Measurements from ENCODE around the gene TBCC. TPM values are rescaled to one million over a fixed set of nuclear protein-coding genes. Genes with fewer than 3 reads are reported as not detected.
"Not testable (repeated sequence)": the region's sequence is repeated elsewhere in the genome, so short reads cannot be mapped to it uniquely, and the experiment has no call there.

Gene TBCC
- total RNA-seq, 6 experiments from 2014 or later, result 20.6 to 25.2 (median 22.5) TPM

GRCh38 chr6:42777126-42777822 is 31.4 kb upstream of the TBCC start:
- Mint-ChIP-seq H3K27ac (peak overlapping the region; percentile 71), H3K9me3 (no peaks in the 10 kb centered on the region), H3K27me3 (ENCODE audit: insufficient read depth) (no peaks in the 10 kb centered on the region; the same call in 1 of the 2 replicates), H3K36me3 (ENCODE audit: low read depth) (no peaks in the 10 kb centered on the region), H3K4me1 (ENCODE audit: low read depth) (peaks cover 56% of the 10 kb centered on the region), H3K4me3 (peak overlapping the region; percentile 72)
- TF ChIP-seq, protein P1, sequence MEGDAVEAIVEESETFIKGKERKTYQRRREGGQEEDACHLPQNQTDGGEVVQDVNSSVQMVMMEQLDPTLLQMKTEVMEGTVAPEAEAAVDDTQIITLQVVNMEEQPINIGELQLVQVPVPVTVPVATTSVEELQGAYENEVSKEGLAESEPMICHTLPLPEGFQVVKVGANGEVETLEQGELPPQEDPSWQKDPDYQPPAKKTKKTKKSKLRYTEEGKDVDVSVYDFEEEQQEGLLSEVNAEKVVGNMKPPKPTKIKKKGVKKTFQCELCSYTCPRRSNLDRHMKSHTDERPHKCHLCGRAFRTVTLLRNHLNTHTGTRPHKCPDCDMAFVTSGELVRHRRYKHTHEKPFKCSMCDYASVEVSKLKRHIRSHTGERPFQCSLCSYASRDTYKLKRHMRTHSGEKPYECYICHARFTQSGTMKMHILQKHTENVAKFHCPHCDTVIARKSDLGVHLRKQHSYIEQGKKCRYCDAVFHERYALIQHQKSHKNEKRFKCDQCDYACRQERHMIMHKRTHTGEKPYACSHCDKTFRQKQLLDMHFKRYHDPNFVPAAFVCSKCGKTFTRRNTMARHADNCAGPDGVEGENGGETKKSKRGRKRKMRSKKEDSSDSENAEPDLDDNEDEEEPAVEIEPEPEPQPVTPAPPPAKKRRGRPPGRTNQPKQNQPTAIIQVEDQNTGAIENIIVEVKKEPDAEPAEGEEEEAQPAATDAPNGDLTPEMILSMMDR (IDR thresholded peaks at IDR 0.05), result no peak
- peak; percentile 45 for DNase-seq

GRCh38 chr6:42774821-42775487 is 29.1 kb upstream of the TBCC start:
- H3K9me3 Mint-ChIP-seq; H3K36me3 Mint-ChIP-seq (ENCODE audit: low read depth); H3K27ac Mint-ChIP-seq; H3K4me3 Mint-ChIP-seq; H3K27me3 Mint-ChIP-seq (ENCODE audit: insufficient read depth); DNase-seq: not testable (repeated sequence)
- H3K4me1 Mint-ChIP-seq (ENCODE audit: low read depth), result peaks cover 50% of the 10 kb centered on the region

DNA sequence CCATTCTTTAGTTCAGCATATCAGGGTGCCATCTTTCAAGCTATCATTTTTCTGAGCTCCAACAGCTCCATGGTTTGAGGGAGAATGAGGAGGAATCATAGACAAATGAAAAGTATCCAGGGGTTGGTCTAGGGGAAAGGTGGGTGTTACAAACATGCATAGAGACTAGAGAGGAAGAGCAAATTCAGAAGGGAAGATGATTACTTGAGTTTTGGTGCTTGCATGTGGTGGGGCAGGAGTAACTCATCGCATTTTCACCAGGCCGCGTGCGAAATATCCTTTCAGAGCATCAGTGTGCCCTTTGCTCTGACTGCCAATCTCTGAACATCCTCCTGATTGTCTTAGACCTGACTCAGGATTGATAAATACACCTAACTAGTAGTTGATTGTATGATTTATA is 28.3 kb upstream of the TBCC start:
- no peak overlapping the region for H3K4me3 Mint-ChIP-seq
- no peaks in the 10 kb centered on the region for H3K27me3 Mint-ChIP-seq (ENCODE audit: insufficient read depth)
- H3K36me3 Mint-ChIP-seq (ENCODE audit: low read depth), result no peaks in the 10 kb centered on the region
- no peak overlapping the region for H3K27ac Mint-ChIP-seq
- H3K4me1 Mint-ChIP-seq (ENCODE audit: low read depth), result peaks cover 43% of the 10 kb centered on the region
- no peak for DNase-seq
- TF ChIP-seq, protein P1 (IDR thresholded peaks at IDR 0.05), result no peak
- no peaks in the 10 kb centered on the region for H3K9me3 Mint-ChIP-seq

DNA sequence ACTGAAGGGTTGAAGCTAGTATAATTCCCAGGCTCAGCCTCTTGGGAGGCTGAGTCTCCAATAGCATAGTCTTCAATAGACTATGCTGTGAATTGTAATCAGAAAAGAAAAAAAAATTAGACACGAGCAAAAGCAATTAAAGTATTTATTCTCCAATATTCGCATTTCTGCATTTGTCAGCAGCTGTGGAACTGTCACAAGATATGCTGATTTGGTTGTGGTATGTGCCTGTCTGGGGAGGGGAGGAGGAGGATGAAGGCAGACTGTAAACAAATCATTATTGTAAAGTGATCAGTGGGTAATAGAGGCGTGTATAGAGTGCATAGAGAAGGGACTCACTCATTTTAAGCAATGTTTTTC is 25.8 kb upstream of the TBCC start:
- Mint-ChIP-seq H3K9me3 (no peaks in the 10 kb centered on the region), H3K4me3 (no peak overlapping the region), H3K36me3 (ENCODE audit: low read depth) (no peaks in the 10 kb centered on the region), H3K27ac (no peak overlapping the region), H3K4me1 (ENCODE audit: low read depth) (peaks cover 40% of the 10 kb centered on the region), H3K27me3 (ENCODE audit: insufficient read depth) (no peaks in the 10 kb centered on the region)
- DNase-seq, result no peak
- TF ChIP-seq, protein P1 (IDR thresholded peaks at IDR 0.05), result no peak

DNA sequence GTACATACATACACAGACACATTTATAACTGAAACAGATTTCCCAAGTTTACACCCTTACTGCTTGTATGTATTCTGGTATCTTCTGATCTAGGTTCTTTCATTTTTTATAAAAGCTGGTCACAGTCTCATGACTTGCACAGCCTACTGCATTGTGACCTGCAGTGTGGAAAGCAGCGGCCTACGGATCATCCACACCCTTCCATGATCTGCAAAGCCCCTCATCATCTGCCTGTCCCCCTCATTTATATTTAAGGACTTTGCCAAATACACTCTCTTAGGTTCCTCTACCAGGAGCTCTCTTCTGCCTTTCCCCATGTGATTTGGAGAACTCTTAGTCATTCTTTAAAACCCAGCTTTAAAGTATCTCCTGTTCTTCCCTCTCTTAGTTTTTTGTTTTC is 23.9 kb upstream of the TBCC start:
- H3K9me3 Mint-ChIP-seq, result no peaks in the 10 kb centered on the region
- H3K27ac Mint-ChIP-seq, result no peak overlapping the region
- H3K4me3 Mint-ChIP-seq, result no peak overlapping the region
- DNase-seq, result no peak
- peaks cover 57% of the 10 kb centered on the region for H3K4me1 Mint-ChIP-seq (ENCODE audit: low read depth)
- no peaks in the 10 kb centered on the region for H3K36me3 Mint-ChIP-seq (ENCODE audit: low read depth)
- TF ChIP-seq, protein P1 (IDR thresholded peaks at IDR 0.05), result no peak
- no peaks in the 10 kb centered on the region for H3K27me3 Mint-ChIP-seq (ENCODE audit: insufficient read depth)

DNA sequence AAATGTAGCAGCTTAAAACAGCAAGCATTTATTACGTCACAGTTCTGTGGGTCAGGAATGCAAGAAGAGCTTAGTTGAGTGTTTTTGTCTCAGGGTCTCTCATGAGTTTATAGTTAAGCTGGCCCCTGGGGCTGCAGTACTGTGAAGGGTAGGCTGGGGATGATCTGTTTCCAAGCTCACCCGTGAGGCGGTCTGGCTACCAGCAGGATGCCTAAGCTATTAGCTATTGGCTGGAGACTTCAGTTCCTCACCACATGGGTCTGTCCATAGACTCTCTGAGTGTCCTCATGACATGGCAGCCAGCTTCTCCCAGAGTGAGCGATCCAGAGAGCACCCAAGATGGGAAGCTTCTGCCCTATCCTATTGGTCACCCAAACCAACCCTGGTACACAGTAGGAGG is 23.1 kb upstream of the TBCC start:
- no peak for DNase-seq
- no peaks in the 10 kb centered on the region for H3K36me3 Mint-ChIP-seq (ENCODE audit: low read depth)

More for the DNA sequence above, 23.1 kb upstream of the TBCC start:
- TF ChIP-seq, protein P1 (IDR thresholded peaks at IDR 0.05), result no peak
- H3K27me3 Mint-ChIP-seq (ENCODE audit: insufficient read depth), result no peaks in the 10 kb centered on the region
- H3K9me3 Mint-ChIP-seq, result no peaks in the 10 kb centered on the region
- no peak overlapping the region for H3K4me3 Mint-ChIP-seq
- H3K27ac Mint-ChIP-seq, result no peak overlapping the region
- peaks cover 53% of the 10 kb centered on the region for H3K4me1 Mint-ChIP-seq (ENCODE audit: low read depth)

All from HFFc6 (cell line).